ENCODE data around the gene ADM2. TPM values are rescaled to one million over a fixed set of nuclear protein-coding genes. Genes with fewer than 3 reads are reported as not detected.

Gene ADM2
- polyA plus RNA-seq, 1 experiment, result 3.1 TPM

- Histone ChIP-seq H3K27ac (ENCODE audit: low read depth, low read length) (no peak overlapping the region), H3K4me3 (ENCODE audit: low read depth, low read length) (no peak overlapping the region), H3K9me3 (ENCODE audit: control insufficient read depth, insufficient read depth, low read length) (no peaks in the 10 kb centered on the region; the same call in 1 of the 2 replicates), H3K27me3 (ENCODE audit: control insufficient read depth, insufficient read depth, low read length) (no peaks in the 10 kb centered on the region)
- CTCF ChIA-PET, result interaction anchor here (1.7 kb wide), 1 partner anchor 56 kb away, joined by 4 read pairs; the partner anchor contains the start of gene SCO2
- DNase-seq (ENCODE audit: low read depth, low spot score), result no peak
- TF ChIP-seq CTCF (IDR thresholded peaks at IDR 0.05; ENCODE audit: low read depth, low read length), result no peak
- POLR2A ChIA-PET, result no interaction called here
Measured at GRCh38 chr22:50469377-50470305, 11.7 kb upstream of the ADM2 start.

- Histone ChIP-seq H3K27ac (ENCODE audit: low read depth, low read length) (no peak overlapping the region), H3K9me3 (ENCODE audit: control insufficient read depth, insufficient read depth, low read length) (no peaks in the 10 kb centered on the region; the same call in 1 of the 2 replicates), H3K4me3 (ENCODE audit: low read depth, low read length) (no peak overlapping the region), H3K27me3 (ENCODE audit: control insufficient read depth, insufficient read depth, low read length) (no peaks in the 10 kb centered on the region)
- no peak for TF ChIP-seq CTCF (IDR thresholded peaks at IDR 0.05; ENCODE audit: low read depth, low read length)
- ChIA-PET POLR2A (no interaction called here), CTCF (interaction anchor here (1.7 kb wide), 1 partner anchor 55 kb away, joined by 4 read pairs; the partner anchor contains the start of gene SCO2)
- DNase-seq (ENCODE audit: low read depth, low spot score), result no peak
Measured at GRCh38 chr22:50470491-50470890, 10.9 kb upstream of the ADM2 start.

GRCh38 chr22:50471197-50471847, 10.0 kb upstream of the ADM2 start:
- CTCF ChIA-PET, result interaction anchor here (1.7 kb wide), 1 partner anchor 54 kb away, joined by 4 read pairs; the partner anchor contains the start of gene SCO2
- H3K4me3 ChIP-seq (ENCODE audit: low read depth, low read length), result no peak overlapping the region
- TF ChIP-seq CTCF (IDR thresholded peaks at IDR 0.05; ENCODE audit: low read depth, low read length), result no peak
- no peak overlapping the region for H3K27ac ChIP-seq (ENCODE audit: low read depth, low read length)
- POLR2A ChIA-PET, result no interaction called here
- DNase-seq (ENCODE audit: low read depth, low spot score), result no peak
- H3K27me3 ChIP-seq (ENCODE audit: control insufficient read depth, insufficient read depth, low read length), result no peaks in the 10 kb centered on the region
- H3K9me3 ChIP-seq (ENCODE audit: control insufficient read depth, insufficient read depth, low read length), result no peaks in the 10 kb centered on the region; the same call in 1 of the 2 replicates

GRCh38 chr22:50471962-50472361, 9.4 kb upstream of the ADM2 start:
- H3K27ac ChIP-seq (ENCODE audit: low read depth, low read length), result no peak overlapping the region
- DNase-seq (ENCODE audit: low read depth, low spot score), result no peak
- TF ChIP-seq CTCF (IDR thresholded peaks at IDR 0.05; ENCODE audit: low read depth, low read length), result no peak
- POLR2A ChIA-PET, result no interaction called here
- H3K27me3 ChIP-seq (ENCODE audit: control insufficient read depth, insufficient read depth, low read length), result no peaks in the 10 kb centered on the region
- no peak overlapping the region for H3K4me3 ChIP-seq (ENCODE audit: low read depth, low read length)
- CTCF ChIA-PET, result no interaction called here
- no peaks in the 10 kb centered on the region; the same call in 1 of the 2 replicates for H3K9me3 ChIP-seq (ENCODE audit: control insufficient read depth, insufficient read depth, low read length)
